AG08395 (cell line): ENCODE data around the gene MACROD2.

Experiments used
- DNase-seq: peaks from one replicate; pipeline ENCODE4 v3.0.0; 2012; ENCODE audit warnings: mixed read lengths, low spot score

The MACROD2 gene

GRCh38 chr20:14583413-14583812, 588.1 kb downstream of the MACROD2 start:
- DNase-seq = no peak

GRCh38 chr20:14589383-14589782, 594.1 kb downstream of the MACROD2 start:
- no peak for DNase-seq

- no peak for DNase-seq
Observed at GRCh38 chr20:14595051-14595450, 599.7 kb downstream of the MACROD2 start.

GRCh38 chr20:14597206-14597715, 601.9 kb downstream of the MACROD2 start:
- DNase-seq = no peak

- DNase-seq = no peak
Observed at GRCh38 chr20:14599613-14600012, 604.3 kb downstream of the MACROD2 start.

GRCh38 chr20:14600527-14600926, 605.2 kb downstream of the MACROD2 start:
- no peak for DNase-seq

- no peak for DNase-seq
Observed at GRCh38 chr20:14604143-14604542, 608.8 kb downstream of the MACROD2 start.

GRCh38 chr20:14609328-14610221, 614.3 kb downstream of the MACROD2 start:
- no peak for DNase-seq

GRCh38 chr20:14611479-14611878, 616.2 kb downstream of the MACROD2 start:
- DNase-seq = no peak

- DNase-seq = no peak
Observed at GRCh38 chr20:14612391-14612790, 617.1 kb downstream of the MACROD2 start.

- no peak for DNase-seq
Observed at GRCh38 chr20:14616003-14616402, 620.7 kb downstream of the MACROD2 start.

GRCh38 chr20:14617123-14617522, 621.8 kb downstream of the MACROD2 start:
- DNase-seq = no peak

- DNase-seq = no peak
Observed at GRCh38 chr20:14619411-14619810, 624.1 kb downstream of the MACROD2 start.

GRCh38 chr20:14622796-14623195, 627.5 kb downstream of the MACROD2 start:
- peak; percentile 36 for DNase-seq

- no peak for DNase-seq
Observed at GRCh38 chr20:14631011-14631410, 635.7 kb downstream of the MACROD2 start.

GRCh38 chr20:14632906-14633305, 637.6 kb downstream of the MACROD2 start:
- no peak for DNase-seq

- DNase-seq = peak; percentile 5
Observed at GRCh38 chr20:14633507-14633906, 638.2 kb downstream of the MACROD2 start.

GRCh38 chr20:14634665-14635064, 639.3 kb downstream of the MACROD2 start:
- no peak for DNase-seq

- DNase-seq = no peak
Observed at GRCh38 chr20:14637441-14637840, 642.1 kb downstream of the MACROD2 start.

- no peak for DNase-seq
Observed at GRCh38 chr20:14643146-14643545, 647.8 kb downstream of the MACROD2 start.

- no peak for DNase-seq
Observed at GRCh38 chr20:14643556-14643955, 648.2 kb downstream of the MACROD2 start.

GRCh38 chr20:14644306-14645097, 649.2 kb downstream of the MACROD2 start:
- no peak for DNase-seq

- DNase-seq = no peak
Observed at GRCh38 chr20:14647016-14647415, 651.7 kb downstream of the MACROD2 start.
